Measurements from ENCODE around the gene VWA5B1. TPM values are rescaled to one million over a fixed set of nuclear protein-coding genes. Genes with fewer than 3 reads are reported as not detected.

VWA5B1 gene
- total and polyA plus RNA-seq, 2 of the 8 experiments (the other 6 are each of a cell fraction or from before 2014, with no cell fraction given) = 0.54 to 2.3 TPM

DNA sequence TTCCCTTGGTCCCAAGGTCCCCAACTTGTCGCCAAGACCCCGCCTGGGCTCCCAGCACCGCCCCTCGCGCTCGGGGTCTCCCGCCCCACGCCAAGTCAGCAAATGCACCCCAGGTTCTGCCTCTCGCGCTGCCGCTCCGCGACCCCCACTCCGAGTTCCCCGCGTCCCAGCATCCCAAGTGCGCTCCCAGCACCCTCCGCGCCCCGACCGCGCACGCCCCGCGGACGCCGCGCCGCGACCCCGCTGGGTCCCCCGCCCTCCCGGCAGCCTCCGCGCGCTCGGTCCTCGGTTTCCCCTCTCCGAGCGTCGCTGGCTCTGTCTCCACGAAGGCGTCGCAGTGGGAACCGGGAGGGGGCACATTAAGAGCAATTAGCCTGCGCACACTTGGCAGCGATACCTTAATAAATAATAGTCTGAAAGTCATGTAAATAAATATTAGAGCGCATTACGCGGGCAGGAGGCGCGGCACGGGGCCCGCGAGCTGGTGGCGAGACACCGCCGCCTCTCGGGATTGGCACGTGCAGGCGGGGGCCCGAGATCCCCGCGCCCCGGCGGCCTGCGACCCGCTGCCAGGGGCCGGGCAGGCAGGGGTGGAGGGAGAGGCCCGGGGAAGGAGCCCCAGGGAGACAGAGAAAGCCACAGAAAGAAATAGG lies 75.9 kb downstream of the VWA5B1 start:
- peak overlapping the region; percentile 68; the same call in 1 of the 2 replicates for H2AFZ ChIP-seq (ENCODE audit: low read length)
- no peak overlapping the region for H2AK5ac ChIP-seq (ENCODE audit: low read depth, low read length)
- FAIRE-seq = no peak
- peak overlapping the region; percentile 38 to 72 (median 48) for H3K4me3 ChIP-seq (ENCODE audit: extremely low read depth in 1 of 4, insufficient read depth in 2 of 4, low read depth in 3 of 4, low read length in 4 of 4)
- H4K5ac ChIP-seq (ENCODE audit: insufficient read length, low read depth, low read length) = peak overlapping the region; percentile 30
- no peak overlapping the region for H3K9ac ChIP-seq (replicated peaks in 1 of 4; ENCODE audit: extremely low read depth in 1 of 4, low read depth in 3 of 4, low read length in 3 of 4)
- peaks cover 9% of the 10 kb centered on the region; the same call in 1 of the 2 replicates for H3K23me2 ChIP-seq (ENCODE audit: low read depth, low read length)
- no peak for DNase-seq (ENCODE audit: low read depth in 1 of 2, low spot score in 2 of 2)
- H3K4me2 ChIP-seq (ENCODE audit: insufficient read depth in 1 of 2, low read depth in 2 of 2, low read length in 2 of 2) = peak overlapping the region; percentile 82 to 90
- H3K23ac ChIP-seq (ENCODE audit: insufficient read length) = no peak overlapping the region
- H3K79me2 ChIP-seq (ENCODE audit: control insufficient read depth in 1 of 2, insufficient read depth in 2 of 2, low read length in 2 of 2) = no peaks in the 10 kb centered on the region
- H3K4ac ChIP-seq (replicated peaks; ENCODE audit: insufficient read length, low read depth, low read length) = no peak overlapping the region
- 2% methylated on average over 29 of the region's 70 CpGs; no CpG with 5 or more reads in 1 of the 2 experiments for WGBS, 2 experiments (ENCODE audit: extremely low coverage in 1 of 2, insufficient coverage in 1 of 2, insufficient read length in 1 of 2, insufficient replicate concordance in 2 of 2, low coverage in 1 of 2, low lambda C conversion rate in 2 of 2, missing lambda C conversion rate in 1 of 2)
- no peak overlapping the region for H3K56ac ChIP-seq (replicated peaks; ENCODE audit: insufficient read length, low read depth, low read length)
- H2BK5ac ChIP-seq (ENCODE audit: low read depth, low read length) = no peak overlapping the region
- ChIA-PET POLR2A (ENCODE audit: partially characterized antibody) (interaction anchor here (0.9 to 1.1 kb wide), 2 partner anchors 36 to 64 kb away, joined by 3 read pairs; no protein-coding TSS in a partner anchor), CTCF (ENCODE audit: partially characterized antibody) (interaction anchor here (1.1 to 5.5 kb wide), 7 partner anchors 8 to 149 kb away, joined by 3 to 51 read pairs (median 4); no protein-coding TSS in a partner anchor)
- no peak overlapping the region for H3K14ac ChIP-seq (ENCODE audit: insufficient read length)
- H3K27me3 ChIP-seq (replicated peaks in 1 of 4; ENCODE audit: control insufficient read depth in 3 of 4, extremely low read depth in 1 of 4, insufficient read depth in 3 of 4, low read length in 3 of 4) = peaks cover 20 to 76% (median 51%) of the 10 kb centered on the region in 4 experiments
- H4K8ac ChIP-seq (ENCODE audit: extremely low read depth, insufficient read depth, low read length) = no peak overlapping the region; the same call in 1 of the 2 replicates
- no peak overlapping the region for H2BK20ac ChIP-seq (ENCODE audit: low read length)
- no peak overlapping the region for H2BK120ac ChIP-seq (replicated peaks; ENCODE audit: low read depth, low read length)
- H3K4me1 ChIP-seq (replicated peaks in 1 of 4; ENCODE audit: control insufficient read depth in 3 of 4, insufficient read depth in 4 of 4, low read length in 3 of 4) = peaks cover 0 to 13% (median 5%) of the 10 kb centered on the region in 4 experiments; a peak in 5 of 7 replicates
- TF ChIP-seq POLR2A (IDR thresholded peaks at IDR 0.05; ENCODE audit: control extremely low read depth in 1 of 2, low read depth in 2 of 2, low read length in 2 of 2) (no peak), SUZ12 (IDR thresholded peaks at IDR 0.05; ENCODE audit: low read length) (peak; percentile 66), RBBP5 (IDR thresholded peaks at IDR 0.05; ENCODE audit: borderline replicate concordance, low read depth, low read length) (0 out of 2 replicates have a peak, but pooled peaks have one; percentile 37), KDM4A (IDR thresholded peaks at IDR 0.05; ENCODE audit: low read depth, low read length, severe bottlenecking) (peak; percentile 84), JUND (IDR thresholded peaks at IDR 0.05; ENCODE audit: low read length) (no peak), CREB1 (IDR thresholded peaks at IDR 0.05) (no peak), EZH2 (IDR thresholded peaks at IDR 0.05; ENCODE audit: low read depth, low read length, severe bottlenecking) (peak; percentile 72)
- H3K36me3 ChIP-seq (ENCODE audit: control insufficient read depth in 2 of 4, insufficient read depth in 4 of 4, low read length in 3 of 4) = no peaks in the 10 kb centered on the region
- no peak overlapping the region for H2BK12ac ChIP-seq (ENCODE audit: low read depth, low read length)
- H4K20me1 ChIP-seq (replicated peaks in 1 of 2; ENCODE audit: control insufficient read depth in 1 of 2, insufficient read depth in 2 of 2, low read length in 2 of 2) = peaks cover 0 to 2% of the 10 kb centered on the region in 2 experiments
- peak overlapping the region; percentile 57 for H4K91ac ChIP-seq (replicated peaks; ENCODE audit: insufficient read length, low read length)
- H3K18ac ChIP-seq (ENCODE audit: extremely low read depth, low read length) = peak overlapping the region; percentile 24
- H3K9me3 ChIP-seq (ENCODE audit: insufficient read depth in 2 of 2, low read depth in 1 of 2, low read length in 1 of 2) = no peaks in the 10 kb centered on the region
- no peaks in the 10 kb centered on the region for H3K79me1 ChIP-seq (ENCODE audit: low read depth, low read length)
- H2BK15ac ChIP-seq (ENCODE audit: low read length) = peak overlapping the region; percentile 92; the same call in 1 of the 2 replicates
- H3K27ac ChIP-seq (ENCODE audit: low read depth, low read length) = no peak overlapping the region

Measured in H1 (cell line).